NCI-H1092 treated with DMSO at 0.1 percent for 48 hours (cell line): Measurements from ENCODE around the gene RDH5.
A peak's percentile ranks its signal among the peaks of the same experiment; 100 is the strongest.
"Not testable (repeated sequence)": the region's sequence is repeated elsewhere in the genome, so short reads cannot be mapped to it uniquely, and the experiment has no call there.

Experiments
- DNase-seq: peaks from one replicate; lab custom pipeline; 2025; lab: John Stamatoyannopoulos, UW

RDH5 gene

DNA sequence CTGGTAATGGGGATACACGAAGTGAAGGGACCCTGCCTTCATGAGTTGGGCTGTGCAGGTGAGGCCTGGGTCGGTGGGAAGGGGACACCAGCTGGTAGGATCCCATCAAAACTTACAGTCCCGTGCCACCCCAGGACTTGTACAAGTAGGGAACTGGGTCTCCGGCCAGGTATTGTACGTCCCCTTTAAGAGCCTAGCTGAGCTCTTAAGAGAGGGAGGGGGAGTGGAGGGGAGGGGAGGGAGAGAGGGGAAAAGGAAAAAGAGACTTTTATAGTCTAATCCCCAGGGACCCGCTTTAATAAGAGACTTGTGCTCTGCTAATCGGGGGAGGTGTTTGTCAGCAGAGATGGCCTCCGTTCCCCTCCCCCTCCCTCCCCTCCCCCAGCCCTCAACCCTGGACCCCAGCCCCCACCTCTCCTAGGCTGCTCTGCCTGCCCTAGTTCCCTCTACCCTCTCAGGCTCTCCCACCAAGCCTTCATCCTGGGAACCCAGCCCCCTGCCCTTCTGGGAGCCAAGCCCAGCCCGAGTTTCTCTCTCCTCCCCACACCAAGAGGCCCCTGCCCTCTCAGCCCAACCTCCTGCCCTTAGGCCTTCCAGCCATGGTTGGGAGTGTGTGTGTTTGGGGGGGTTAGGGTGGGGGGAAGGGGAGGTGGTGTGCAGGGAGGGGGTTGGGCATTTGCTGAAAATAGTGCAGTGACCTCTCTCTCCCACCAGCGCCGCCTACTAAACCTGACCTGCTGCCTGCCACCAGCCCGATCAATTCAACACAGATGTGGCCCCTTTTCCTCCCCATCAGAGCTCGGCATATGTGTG, 25.4 kb downstream of the RDH5 start:
- DNase-seq: peak; percentile 40

DNA sequence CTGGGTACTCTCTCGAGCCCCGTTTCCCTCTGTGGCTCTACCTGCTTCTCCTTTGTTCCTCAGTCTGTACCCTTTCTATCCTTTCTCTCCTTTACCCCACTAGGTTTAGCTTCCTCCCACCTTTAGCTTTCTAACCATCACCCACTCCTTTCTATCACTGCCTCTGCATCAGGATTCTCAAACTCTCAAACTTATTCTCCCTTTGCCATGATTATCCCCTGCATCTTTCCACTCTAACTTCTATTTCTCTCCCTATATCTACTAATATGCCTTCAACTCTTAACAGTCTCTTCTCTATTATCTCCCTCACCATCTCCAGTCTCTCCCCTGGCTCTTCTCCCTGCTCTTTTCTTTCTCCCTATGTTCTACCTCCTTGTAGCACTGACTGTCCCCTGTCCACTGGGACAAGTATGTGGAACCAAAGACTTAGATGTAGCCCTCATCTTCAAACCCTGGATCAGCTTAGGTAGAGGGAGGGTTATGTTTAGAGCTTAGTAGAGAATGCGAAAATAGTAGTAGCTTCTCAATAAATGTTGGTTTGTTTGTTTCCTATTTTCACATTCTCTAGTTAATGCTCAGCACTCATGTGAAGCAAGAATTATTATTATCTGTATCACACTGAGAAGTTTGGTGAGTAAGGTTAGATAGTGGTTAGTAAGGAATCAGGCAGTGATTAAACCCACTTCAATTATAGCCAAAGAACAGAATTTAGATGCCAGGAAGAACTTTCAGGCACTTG, 26.1 kb downstream of the RDH5 start:
- DNase-seq: no peak

DNA sequence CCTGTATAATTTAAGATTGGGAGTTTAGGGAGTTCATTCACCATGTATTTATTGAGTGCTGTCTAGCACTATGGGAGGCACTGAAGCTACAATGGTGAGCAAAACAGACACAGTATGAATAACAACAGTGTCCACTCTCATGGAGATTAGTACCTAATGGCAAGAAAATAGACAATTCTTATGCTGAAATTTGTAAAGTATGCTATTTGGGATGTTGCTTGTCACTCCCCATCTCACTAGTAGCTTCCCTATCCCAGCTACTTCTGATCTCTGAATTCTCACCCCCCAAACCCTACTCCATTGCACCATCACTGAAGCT, 26.7 kb downstream of the RDH5 start:
- no peak for DNase-seq

DNA sequence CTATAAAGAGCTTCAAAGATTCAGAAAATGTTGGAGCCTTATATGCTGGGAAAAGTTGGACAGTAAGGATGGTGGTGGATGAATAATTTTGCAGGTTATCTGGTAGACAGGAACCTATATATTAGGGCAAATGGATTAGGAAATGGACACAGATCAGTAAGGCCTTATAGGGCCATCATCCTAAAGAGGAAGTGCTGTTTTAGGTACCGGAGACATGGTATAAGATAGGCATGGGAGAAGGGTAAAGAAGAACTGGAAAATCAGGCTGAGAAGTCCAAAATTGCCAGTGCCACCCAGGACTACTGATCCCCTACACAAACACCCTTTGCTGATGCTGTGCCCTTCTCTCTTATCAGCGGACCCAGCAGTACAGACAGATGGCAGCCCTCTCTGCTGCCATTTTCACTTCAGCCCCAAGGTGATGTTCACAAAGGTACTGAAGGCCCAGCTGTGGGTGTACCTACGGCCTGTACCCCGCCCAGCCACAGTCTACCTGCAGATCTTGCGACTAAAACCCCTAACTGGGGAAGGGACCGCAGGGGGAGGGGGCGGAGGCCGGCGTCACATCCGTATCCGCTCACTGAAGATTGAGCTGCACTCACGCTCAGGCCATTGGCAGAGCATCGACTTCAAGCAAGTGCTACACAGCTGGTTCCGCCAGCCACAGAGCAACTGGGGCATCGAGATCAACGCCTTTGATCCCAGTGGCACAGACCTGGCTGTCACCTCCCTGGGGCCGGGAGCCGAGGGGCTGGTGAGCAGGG, 28.2 kb downstream of the RDH5 start:
- DNase-seq: no peak

DNA sequence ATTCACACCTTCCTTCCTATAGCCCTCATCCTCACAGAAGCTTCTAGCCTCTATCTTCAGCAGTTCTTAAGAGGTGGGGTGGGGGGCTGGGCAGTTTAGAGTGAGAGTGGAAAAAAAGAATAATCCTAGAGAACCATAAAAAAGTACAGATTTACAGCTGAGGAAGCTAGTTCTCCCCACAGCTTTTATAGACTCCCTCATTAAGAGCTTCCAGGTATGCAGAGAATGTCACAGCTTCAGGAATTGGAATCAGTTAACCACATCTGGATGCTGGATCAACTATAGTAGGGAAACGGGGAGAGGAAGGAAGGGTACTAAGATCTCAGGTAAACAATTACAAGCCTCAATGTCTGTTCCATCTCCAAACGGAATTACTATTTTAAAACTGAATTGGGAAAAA, 35.1 kb downstream of the RDH5 start:
- no peak for DNase-seq

DNA sequence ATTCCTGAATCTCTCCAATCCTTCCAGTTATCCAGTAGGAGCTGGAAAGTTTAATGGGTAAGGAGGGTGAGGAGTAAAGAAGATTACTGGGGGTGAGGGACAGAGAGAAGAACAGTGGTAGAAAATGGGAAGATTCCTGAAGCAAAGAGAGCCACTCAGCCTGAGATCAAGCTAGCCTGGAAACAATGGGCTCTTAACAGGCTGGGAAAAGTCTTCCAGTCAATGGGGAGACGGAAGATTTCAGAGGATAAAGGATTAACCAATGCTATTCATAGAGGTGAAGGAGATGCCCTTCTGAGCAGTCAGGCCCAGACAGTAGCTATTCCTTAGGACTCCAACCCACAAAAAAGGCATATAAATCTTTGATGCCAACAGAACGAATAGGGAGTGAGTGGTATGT, 37.5 kb downstream of the RDH5 start:
- no peak for DNase-seq

DNA sequence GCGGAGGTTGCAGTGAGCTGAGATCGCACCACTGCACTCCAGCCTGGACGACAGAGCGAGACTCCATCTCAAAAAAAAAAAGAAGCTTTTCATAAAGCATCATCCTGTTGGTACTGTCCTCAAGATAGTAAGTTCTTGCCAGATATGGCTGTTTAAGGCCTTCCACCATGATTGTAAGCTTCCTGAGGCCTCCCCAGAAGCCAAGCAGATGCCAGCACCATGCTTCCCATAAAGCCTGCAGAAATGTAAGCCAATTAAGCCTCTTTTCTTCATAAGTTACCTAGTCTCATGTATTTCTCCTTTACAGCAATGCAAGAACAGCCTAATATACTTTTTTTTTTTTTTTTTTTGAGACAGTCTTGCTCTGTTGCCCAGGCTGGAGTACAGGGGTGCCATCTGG, 38.4 kb downstream of the RDH5 start:
- not testable (repeated sequence) for DNase-seq

GRCh38 chr12:55760663-55761062, 40.5 kb downstream of the RDH5 start:
- no peak for DNase-seq

- DNase-seq: no peak
Observed at GRCh38 chr12:55762646-55763045, 42.5 kb downstream of the RDH5 start.

DNA sequence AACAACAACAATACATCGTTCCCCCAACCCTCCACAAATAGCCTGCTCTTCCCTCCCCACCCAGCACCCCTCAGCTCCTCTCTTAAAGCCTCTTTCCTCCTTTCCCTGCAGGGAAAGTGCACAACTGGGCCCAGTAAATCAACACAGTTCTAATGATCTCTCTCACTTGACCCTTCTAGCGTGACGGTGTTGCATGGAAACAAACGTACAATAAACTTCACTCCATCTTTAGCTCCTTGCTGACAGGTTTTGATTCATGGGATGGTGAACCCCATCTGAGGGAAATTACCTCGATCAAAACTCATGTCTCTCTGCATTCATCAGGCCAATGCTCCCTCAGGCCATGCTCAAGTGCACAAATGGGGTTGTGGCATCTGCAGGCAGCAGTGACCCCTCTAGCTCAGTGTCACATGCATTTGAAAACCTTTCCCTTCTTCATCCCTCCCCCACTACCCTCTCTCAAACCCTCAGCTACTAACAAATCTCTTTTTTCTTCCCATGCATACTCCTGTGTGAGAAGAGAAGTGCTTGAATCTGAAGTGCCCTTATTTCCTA, 45.6 kb downstream of the RDH5 start:
- DNase-seq: peak; percentile 9

DNA sequence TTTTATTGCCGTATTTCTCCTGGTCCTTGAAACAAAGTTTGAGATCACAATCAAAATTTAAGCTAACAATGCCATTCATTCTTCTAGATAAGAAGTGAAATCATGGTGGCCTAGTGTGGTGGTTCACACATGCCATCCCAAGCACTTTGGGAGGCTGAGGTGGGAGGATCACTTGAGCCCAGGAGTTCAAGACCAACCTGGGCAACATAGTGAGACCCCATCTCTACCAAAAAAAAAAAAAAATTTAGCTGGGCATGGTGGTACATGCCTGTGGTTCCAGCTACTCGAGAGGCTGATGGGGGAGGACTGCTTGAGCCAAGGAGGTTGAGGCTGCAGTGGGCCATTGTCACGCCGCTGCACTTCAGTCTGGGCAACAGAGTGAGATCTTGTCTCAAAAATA, 47.0 kb downstream of the RDH5 start:
- no peak for DNase-seq

DNA sequence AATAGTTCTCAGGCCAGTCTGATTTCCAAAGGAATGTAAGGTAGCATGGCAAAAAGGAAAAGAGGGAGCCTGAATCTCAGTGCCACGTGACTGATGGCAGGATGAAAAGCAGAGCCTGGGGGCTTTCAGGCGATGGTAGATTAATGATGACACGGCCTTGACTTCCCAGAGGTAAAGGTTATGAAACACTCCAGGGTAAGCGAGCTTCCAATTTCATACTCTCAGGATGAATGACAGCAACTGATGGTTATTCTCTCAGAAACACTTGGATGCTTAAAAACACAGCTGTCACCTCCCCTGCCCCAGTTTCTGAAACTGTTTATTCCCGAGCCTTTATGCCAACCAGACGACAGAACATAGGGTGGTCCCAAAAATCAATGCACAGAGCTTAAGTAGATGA, 51.5 kb downstream of the RDH5 start:
- DNase-seq: no peak
